Dendritic cell treated with granulocyte-macrophage colony-stimulating factor and Interleukin-4, amounts not matched to agents 40 ng/mL and 50 ng/mL, for 4 days (primary cell): ENCODE data around the gene ENC1.

Experiments
- H3K27ac Mint-ChIP-seq: one replicate; pipeline ENCODE4 v1.8.0; 2022; ENCODE audit warnings: mild to moderate bottlenecking, mixed read lengths
- H3K27me3 Mint-ChIP-seq: one replicate; pipeline ENCODE4 v1.8.0; 2022; ENCODE audit warnings: mild to moderate bottlenecking, mixed read lengths
- H3K36me3 Mint-ChIP-seq: one replicate; pipeline ENCODE4 v1.8.0; 2022; ENCODE audit warnings: low read depth, mixed read lengths
- H3K4me1 Mint-ChIP-seq: one replicate; pipeline ENCODE4 v1.8.0; 2022; ENCODE audit warnings: low read depth, mixed read lengths
- H3K4me3 Mint-ChIP-seq: one replicate; pipeline ENCODE4 v1.8.0; 2022; ENCODE audit warnings: mild to moderate bottlenecking, moderate library complexity, mixed read lengths
- H3K9me3 Mint-ChIP-seq: one replicate; pipeline ENCODE4 v1.8.0; 2022; ENCODE audit warnings: mixed read lengths
- intact Hi-C: fragments of 100-400 bp; cut with micrococcal nuclease; formaldehyde crosslinking; loops from one replicate; pipeline ENCODE4 v1.15.0; 2022

Gene ENC1

DNA sequence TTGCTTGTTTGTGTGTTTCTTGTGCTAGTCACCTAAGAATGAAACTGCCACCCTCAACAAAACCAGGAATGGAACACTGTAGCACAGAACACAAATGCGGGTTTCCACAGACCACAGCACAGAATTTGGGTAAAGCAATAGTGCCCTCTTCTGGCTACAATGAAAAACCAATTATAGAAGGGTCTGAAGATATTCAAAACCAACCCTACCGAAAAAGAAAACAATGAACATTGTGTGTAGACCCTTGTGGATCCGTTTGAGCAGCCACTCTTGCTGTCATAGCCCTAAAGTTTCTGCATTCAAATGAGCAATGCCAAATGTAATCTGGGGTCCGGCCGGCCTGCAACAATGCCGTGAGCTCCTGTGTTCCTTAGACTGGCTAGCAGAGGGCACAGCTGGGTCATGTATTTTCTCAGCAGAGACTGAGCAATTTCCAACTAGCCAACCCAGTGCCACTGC lies 8.3 kb upstream of the ENC1 start:
- Mint-ChIP-seq H3K27ac (no peak overlapping the region), H3K27me3 (no peaks in the 10 kb centered on the region), H3K9me3 (no peaks in the 10 kb centered on the region), H3K36me3 (no peaks in the 10 kb centered on the region), H3K4me1 (peaks cover 6% of the 10 kb centered on the region), H3K4me3 (no peak overlapping the region)
- intact Hi-C loops = loop anchor here (1.0 to 10.0 kb wide), 5 partner anchors 254 to 1057 kb away; no protein-coding TSS in a partner anchor

DNA sequence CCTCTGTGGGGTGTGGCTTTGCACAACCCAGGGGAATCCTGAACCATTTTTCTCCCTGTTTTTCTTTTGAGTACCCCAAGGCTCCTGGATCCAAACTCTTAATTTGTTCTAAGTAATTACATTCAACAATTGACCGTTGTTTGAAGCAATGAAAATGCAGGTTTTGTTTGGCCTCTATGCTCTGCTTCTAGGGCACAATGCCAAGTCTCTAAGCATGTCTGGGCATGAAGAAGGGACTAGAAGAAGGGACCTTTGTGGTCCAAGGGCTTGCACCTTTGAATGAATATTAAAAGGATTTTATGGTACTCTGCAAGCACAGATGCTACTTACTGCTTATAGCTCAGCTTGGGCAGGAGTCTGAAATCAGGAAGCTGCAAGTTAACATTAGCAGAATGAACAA lies 6.6 kb upstream of the ENC1 start:
- Mint-ChIP-seq H3K36me3 (no peaks in the 10 kb centered on the region), H3K27ac (no peak overlapping the region), H3K4me3 (no peak overlapping the region), H3K4me1 (peaks cover 22% of the 10 kb centered on the region), H3K27me3 (no peaks in the 10 kb centered on the region), H3K9me3 (no peaks in the 10 kb centered on the region)
- intact Hi-C loops = loop anchor here (5.0 to 10.0 kb wide), 3 partner anchors 252 to 1055 kb away; no protein-coding TSS in a partner anchor

- intact Hi-C loops = loop anchor here (10.0 kb wide), 2 partner anchors 248 to 848 kb away; no protein-coding TSS in a partner anchor
- Mint-ChIP-seq H3K4me1 (peaks cover 58% of the 10 kb centered on the region), H3K27me3 (no peaks in the 10 kb centered on the region), H3K9me3 (no peaks in the 10 kb centered on the region), H3K4me3 (no peak overlapping the region), H3K36me3 (peaks cover 11% of the 10 kb centered on the region), H3K27ac (peak overlapping the region; percentile 53)
Measured at GRCh38 chr5:74643111-74643562, 2.6 kb upstream of the ENC1 start.

DNA sequence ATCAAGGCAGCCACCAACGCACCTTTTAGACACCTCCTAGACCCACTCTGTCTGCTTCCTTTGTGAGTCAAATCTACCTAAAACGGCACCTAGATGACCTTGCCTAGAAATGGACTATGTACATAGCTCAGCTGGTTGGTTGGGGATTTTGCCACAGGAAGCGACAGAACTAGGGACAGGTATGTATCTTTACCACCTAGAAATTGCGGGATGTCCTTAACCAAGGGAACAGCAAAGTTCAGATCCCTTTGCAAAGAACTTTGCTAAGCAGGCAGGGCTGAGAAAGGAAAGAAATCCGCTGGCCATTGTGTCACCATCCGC lies 2.0 kb upstream of the ENC1 start:
- H3K36me3 Mint-ChIP-seq = peaks cover 11% of the 10 kb centered on the region
- H3K4me1 Mint-ChIP-seq = peaks cover 62% of the 10 kb centered on the region
- no peaks in the 10 kb centered on the region for H3K9me3 Mint-ChIP-seq
- H3K4me3 Mint-ChIP-seq = no peak overlapping the region
- no peaks in the 10 kb centered on the region for H3K27me3 Mint-ChIP-seq
- intact Hi-C loops = loop anchor here (10.0 kb wide), 2 partner anchors 248 to 848 kb away; no protein-coding TSS in a partner anchor
- peak overlapping the region; percentile 81 for H3K27ac Mint-ChIP-seq

DNA sequence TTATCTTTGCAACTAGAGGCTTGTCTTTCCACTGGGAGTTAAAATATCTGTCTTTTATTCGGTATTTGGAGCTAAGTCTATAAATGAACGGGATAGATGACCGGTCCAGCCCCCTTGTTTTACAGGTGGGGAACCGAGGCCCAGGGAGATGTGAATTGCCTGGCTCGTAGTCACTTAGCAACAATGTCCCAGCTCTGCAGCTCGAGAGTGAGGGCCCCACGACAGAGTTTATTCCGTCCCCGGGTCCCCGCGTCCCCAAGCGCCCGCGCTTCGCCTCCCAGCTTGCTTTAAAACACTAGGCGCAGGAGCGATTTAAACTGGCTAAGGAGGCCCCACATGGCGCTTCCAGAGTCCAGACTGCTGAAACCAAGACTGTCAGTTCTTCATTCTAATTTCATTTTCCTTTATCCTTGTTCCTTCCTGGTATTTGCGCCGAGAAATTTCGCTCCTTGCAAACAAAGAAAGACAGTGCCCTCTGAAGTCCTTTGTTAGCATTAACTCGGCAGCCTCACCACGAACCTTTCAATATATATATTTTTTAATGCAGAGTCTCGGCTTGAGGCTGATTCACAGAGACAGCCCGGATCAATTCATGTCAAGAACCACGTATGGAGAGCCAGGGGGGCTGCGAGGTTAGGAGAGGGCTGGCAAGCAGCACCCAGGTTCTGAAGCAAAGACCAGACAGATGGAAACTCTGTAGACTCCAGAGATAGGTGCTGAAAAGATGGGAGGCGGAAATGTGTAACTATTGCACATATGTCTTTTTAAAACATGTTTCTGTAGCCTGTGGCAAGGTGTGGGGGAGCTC lies 1.4 kb upstream of the ENC1 start:
- intact Hi-C loops = loop anchor here (2.0 to 10.0 kb wide), 3 partner anchors 247 to 847 kb away; no protein-coding TSS in a partner anchor
- Mint-ChIP-seq H3K27ac (peak overlapping the region; percentile 81), H3K36me3 (peaks cover 11% of the 10 kb centered on the region), H3K4me1 (peaks cover 62% of the 10 kb centered on the region), H3K4me3 (peak overlapping the region; percentile 94), H3K9me3 (no peaks in the 10 kb centered on the region), H3K27me3 (no peaks in the 10 kb centered on the region)

DNA sequence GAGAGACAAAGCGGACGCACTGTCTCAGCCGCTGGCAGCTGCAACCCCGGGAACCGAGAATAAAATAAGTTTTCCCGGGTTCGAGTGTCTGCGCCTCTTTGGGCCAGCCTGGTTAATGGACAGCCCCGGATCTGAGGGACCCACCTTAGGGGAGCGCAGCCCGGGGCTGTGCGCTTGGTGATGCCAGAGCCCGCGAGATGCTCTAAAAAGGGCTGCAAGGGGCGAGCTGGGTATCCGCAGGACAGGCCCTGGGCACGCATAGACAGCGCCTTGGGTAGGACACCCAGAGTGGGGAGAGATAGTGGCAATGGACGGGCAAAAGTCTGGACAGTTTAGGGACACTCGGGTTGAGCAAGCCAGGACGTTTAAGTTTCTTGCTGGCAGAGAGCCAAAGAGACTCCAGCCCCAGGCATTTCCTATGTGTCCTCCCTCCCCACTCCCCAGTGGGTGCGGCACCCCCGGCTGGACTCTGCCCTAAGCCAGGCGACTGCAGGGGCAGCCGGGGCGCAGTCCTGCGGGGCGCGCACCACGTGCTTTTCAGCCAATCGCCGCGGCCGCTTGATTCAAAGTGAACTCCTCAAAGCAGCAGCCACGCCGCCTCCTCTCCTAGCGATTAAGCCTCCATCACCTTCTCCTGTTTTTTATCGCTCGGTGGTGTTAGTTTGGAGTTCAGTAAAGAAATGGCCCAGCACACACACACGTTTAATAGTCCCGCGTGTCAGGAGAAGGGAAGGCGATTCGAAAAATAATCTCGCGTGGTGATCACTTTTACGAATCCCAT lies 616 bp upstream of the ENC1 start:
- Mint-ChIP-seq H3K4me1 (peaks cover 62% of the 10 kb centered on the region), H3K36me3 (peaks cover 12% of the 10 kb centered on the region), H3K27me3 (no peaks in the 10 kb centered on the region), H3K4me3 (peak overlapping the region; percentile 94), H3K9me3 (no peaks in the 10 kb centered on the region), H3K27ac (peak overlapping the region; percentile 81)
- intact Hi-C loops = loop anchor here (2.0 to 10.0 kb wide), 3 partner anchors 246 to 846 kb away; no protein-coding TSS in a partner anchor

DNA sequence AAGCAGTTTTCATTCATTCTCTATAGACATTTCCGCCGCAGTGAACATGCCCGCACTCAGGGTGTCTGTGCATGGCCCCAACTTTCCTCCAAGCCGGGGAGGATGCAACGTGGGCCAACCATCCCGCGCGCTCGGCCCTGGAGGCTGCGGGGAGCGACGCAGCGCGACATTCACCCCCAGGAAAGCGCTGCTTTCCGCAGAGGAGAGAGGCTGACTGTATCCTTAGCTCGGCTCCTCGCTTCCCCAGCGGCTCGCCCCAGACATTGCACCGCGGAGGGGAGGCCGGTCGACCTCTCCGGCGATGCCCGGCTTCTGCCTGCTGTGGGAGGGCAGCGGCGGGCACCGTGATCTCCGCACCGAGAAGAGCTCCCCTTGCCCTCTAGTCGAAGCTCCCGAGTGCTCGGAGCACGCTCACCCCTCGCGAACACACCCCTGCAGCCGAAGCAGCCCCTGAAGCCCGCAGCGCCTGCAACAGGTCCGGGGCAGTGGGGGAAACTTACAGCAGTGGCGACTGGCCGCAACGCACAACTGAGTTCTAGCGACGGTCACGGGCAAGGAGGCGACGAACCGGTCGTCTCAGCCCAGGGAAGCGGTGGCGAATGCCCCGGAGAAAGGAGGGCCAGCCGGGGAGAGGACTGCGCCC lies 600 bp downstream of the ENC1 start:
- Mint-ChIP-seq H3K27ac (peak overlapping the region; percentile 81), H3K27me3 (no peaks in the 10 kb centered on the region), H3K9me3 (no peaks in the 10 kb centered on the region), H3K4me1 (peaks cover 62% of the 10 kb centered on the region), H3K4me3 (peak overlapping the region; percentile 94), H3K36me3 (peaks cover 23% of the 10 kb centered on the region)
- intact Hi-C loops = loop anchor here (2.0 to 10.0 kb wide), 4 partner anchors 245 to 845 kb away; no protein-coding TSS in a partner anchor

- intact Hi-C loops = loop anchor here (5.0 kb wide), 1 partner anchor 427 kb away; no protein-coding TSS in a partner anchor
- Mint-ChIP-seq H3K9me3 (no peaks in the 10 kb centered on the region), H3K36me3 (peaks cover 27% of the 10 kb centered on the region), H3K4me3 (peak overlapping the region; percentile 94), H3K4me1 (peaks cover 60% of the 10 kb centered on the region), H3K27ac (peak overlapping the region; percentile 81), H3K27me3 (no peaks in the 10 kb centered on the region)
Measured at GRCh38 chr5:74638970-74639806, 1.3 kb downstream of the ENC1 start.

DNA sequence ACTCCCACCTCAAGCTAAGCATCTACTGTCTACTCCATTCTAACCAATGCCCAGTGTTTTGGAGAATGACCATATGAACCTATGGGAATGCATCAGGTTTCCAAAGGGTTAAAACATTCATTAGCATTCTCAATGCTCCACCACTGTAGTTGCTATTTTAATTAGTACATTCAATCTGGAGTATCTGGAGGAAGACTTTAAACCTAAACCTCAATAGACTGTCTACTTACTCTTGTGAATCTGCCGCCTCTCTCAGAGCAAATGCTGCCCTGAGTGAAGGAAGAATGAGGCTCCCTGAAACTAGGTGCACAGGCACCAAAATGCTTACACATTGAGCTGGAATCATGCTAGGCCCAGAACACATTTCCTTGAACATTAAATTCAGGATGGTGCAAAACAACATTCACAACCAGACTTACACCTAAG lies 2.0 kb downstream of the ENC1 start:
- Mint-ChIP-seq H3K4me1 (peaks cover 53% of the 10 kb centered on the region), H3K27ac (no peak overlapping the region), H3K9me3 (no peaks in the 10 kb centered on the region), H3K27me3 (no peaks in the 10 kb centered on the region), H3K4me3 (no peak overlapping the region), H3K36me3 (peaks cover 27% of the 10 kb centered on the region)
- intact Hi-C loops = loop anchor here (5.0 kb wide), 1 partner anchor 426 kb away; no protein-coding TSS in a partner anchor

GRCh38 chr5:74636552-74636951 lies 4.0 kb downstream of the ENC1 start:
- Mint-ChIP-seq H3K4me1 (peaks cover 49% of the 10 kb centered on the region), H3K9me3 (no peaks in the 10 kb centered on the region)
- intact Hi-C loops = loop anchor here (5.0 kb wide), 1 partner anchor 424 kb away; no protein-coding TSS in a partner anchor

GRCh38 chr5:74636149-74636548 lies 4.4 kb downstream of the ENC1 start:
- no peak overlapping the region for H3K27ac Mint-ChIP-seq
- peaks cover 49% of the 10 kb centered on the region for H3K4me1 Mint-ChIP-seq
- intact Hi-C loops = loop anchor here (5.0 kb wide), 1 partner anchor 424 kb away; no protein-coding TSS in a partner anchor

More at GRCh38 chr5:74636552-74636951, 4.0 kb downstream of the ENC1 start:
- peaks cover 27% of the 10 kb centered on the region for H3K36me3 Mint-ChIP-seq
- H3K27me3 Mint-ChIP-seq = no peaks in the 10 kb centered on the region
- H3K27ac Mint-ChIP-seq = no peak overlapping the region
- H3K4me3 Mint-ChIP-seq = no peak overlapping the region

DNA sequence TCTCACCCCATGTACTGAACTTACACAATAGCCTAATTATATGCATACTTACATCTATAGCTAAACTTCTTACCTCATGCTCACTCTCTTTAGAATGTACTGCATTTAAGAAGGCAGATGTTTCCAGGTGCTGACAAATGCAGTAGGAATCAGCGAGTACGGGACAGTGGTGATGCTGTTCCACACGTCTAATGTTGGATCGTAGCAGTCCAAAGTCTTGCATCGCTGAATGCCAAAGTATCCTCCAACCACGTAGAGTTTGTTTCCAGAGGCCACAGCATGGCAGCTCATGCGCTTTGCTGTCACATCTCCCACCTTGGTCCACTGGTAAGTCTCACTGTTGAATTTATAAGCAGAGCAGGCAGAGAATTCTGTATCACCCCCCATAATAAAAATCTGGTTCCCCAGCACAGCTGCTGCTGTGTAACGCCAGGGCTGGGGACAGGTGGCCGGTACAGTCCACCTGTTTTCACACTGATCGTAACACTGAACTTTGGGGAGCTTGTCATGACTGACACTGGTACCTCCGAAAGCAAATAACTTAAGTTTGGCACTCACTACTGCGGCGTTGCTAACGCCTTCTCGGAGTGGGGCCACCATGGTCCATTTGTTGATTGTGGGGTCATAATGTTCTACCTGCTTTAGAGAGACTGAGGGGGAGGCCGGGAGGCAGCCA lies 5.8 kb downstream of the ENC1 start:
- peaks cover 49% of the 10 kb centered on the region for H3K4me1 Mint-ChIP-seq
- H3K27ac Mint-ChIP-seq = no peak overlapping the region
- H3K9me3 Mint-ChIP-seq = no peaks in the 10 kb centered on the region
- H3K27me3 Mint-ChIP-seq = no peaks in the 10 kb centered on the region
- intact Hi-C loops = loop anchor here (5.0 kb wide), 1 partner anchor 422 kb away; no protein-coding TSS in a partner anchor
- H3K4me3 Mint-ChIP-seq = no peak overlapping the region
- peaks cover 16% of the 10 kb centered on the region for H3K36me3 Mint-ChIP-seq

More at GRCh38 chr5:74636149-74636548, 4.4 kb downstream of the ENC1 start:
- peaks cover 27% of the 10 kb centered on the region for H3K36me3 Mint-ChIP-seq
- H3K9me3 Mint-ChIP-seq = no peaks in the 10 kb centered on the region
- no peak overlapping the region for H3K4me3 Mint-ChIP-seq
- no peaks in the 10 kb centered on the region for H3K27me3 Mint-ChIP-seq
